Transverse colon (tissue), 4 donors: ENCODE data around the gene HDAC7. TPM values are rescaled to one million over a fixed set of nuclear protein-coding genes. Genes with fewer than 3 reads are reported as not detected.

Experiments
- DNase-seq: peaks from one replicate; pipeline ENCODE4 v3.0.0-alpha.2; 2019
- H3K27ac ChIP-seq, 4 donors: fragments of 200-600 bp; sonication (generic); 2 replicates each; pipeline ENCODE4 v1.5.1; 2016 to 2018; ENCODE audit warnings: inconsistent platforms in 4 of 4
- H3K27me3 ChIP-seq: fragments of 200-600 bp; sonication (generic); 2 replicates; pipeline ENCODE4 v1.5.1; 2017; ENCODE audit warnings: inconsistent platforms
- H3K36me3 ChIP-seq, 4 donors: fragments of 200-600 bp; sonication (generic); 2 replicates each; pipeline ENCODE4 v1.5.1; 2017 to 2019; ENCODE audit warnings: inconsistent platforms in 4 of 4
- H3K4me1 ChIP-seq, 4 donors: fragments of 200-600 bp; sonication (generic); 2 replicates each; pipeline ENCODE4 v1.5.1; 2017 to 2020; ENCODE audit warnings: inconsistent platforms in 4 of 4
- H3K4me3 ChIP-seq, 4 donors: fragments of 200-600 bp; sonication (generic); 1 replicate in 1 of 4; 2 replicates in 3 of 4; pipeline versions ENCODE4 v1.5.1 to v1.6.1; 2017 to 2019; ENCODE audit warnings: inconsistent platforms in 4 of 4
- H3K9me3 ChIP-seq, 2 donors: fragments of 200-600 bp; sonication (generic); 2 replicates each; pipeline ENCODE4 v1.5.1; 2017 to 2019; ENCODE audit warnings: inconsistent platforms in 2 of 2
- EP300 ChIP-seq: sonication (generic); formaldehyde crosslinking; IDR thresholded peaks from one replicate; pipeline ENCODE4 v1.6.1; 2017; ENCODE audit warnings: antibody characterized with exemption, low read depth
- POLR2A ChIP-seq: fragments of 450-650 bp; IDR thresholded peaks from one replicate; pipeline ENCODE4 v1.6.1; 2016; ENCODE audit warnings: antibody characterized with exemption, mild to moderate bottlenecking, moderate library complexity
- POLR2AphosphoS5 ChIP-seq, 3 donors: sonication (generic); formaldehyde crosslinking; IDR thresholded peaks; one replicate each; pipeline ENCODE4 v1.6.1; 2016; ENCODE audit warnings: antibody characterized with exemption in 3 of 3
- WGBS, 2 donors: methylation state at CpG; one replicate each; pipeline ENCODE4 v1.1.5; 2018; ENCODE audit warnings: low coverage in 1 of 2; 5-methylcytosine and 5-hydroxymethylcytosine counted together
- in situ Hi-C, 4 donors: fragments of 200-750 bp; cut with MboI; loops; one replicate each; pipeline versions ENCODE4 v1.15.0 to v1.15.1; 2017; ENCODE audit warnings: low sequenced_read_pairs in 3 of 4, low pct_ligation_motif_present in 1 of 4, low pct_unique_long_range_greater_than_20kb in 1 of 4
- intact Hi-C: fragments of 100-400 bp; cut with DNase I; formaldehyde crosslinking; loops from one replicate; pipeline ENCODE4 v1.15.1; 2023; ENCODE audit warnings: low total_unique reads
- total RNA-seq, 4 donors: library from RNA; depleted of rRNA; stranded (reverse); fragments of >200 nt; gene quantifications; one replicate each; pipeline ENCODE4 v1.1.0, GENCODE V29; 2016
- TF ChIP-seq, protein P1 (sequence below), 5 experiments: fragments of 200-600 bp in 3 of 5; fragments of 450-650 bp in 2 of 5; sonication (generic) in 3 of 5; IDR thresholded peaks; 1 replicate in 2 of 5; 2 replicates in 3 of 5; pipeline ENCODE4 v1.5.1; 2016 to 2017; ENCODE audit warnings: antibody characterized with exemption in 5 of 5, inconsistent platforms in 3 of 5, mild to moderate bottlenecking in 2 of 5, moderate library complexity in 1 of 5

The HDAC7 gene
- total RNA-seq, 4 donors from 2014 or later = 19.4 to 133 (median 28.3) TPM

DNA sequence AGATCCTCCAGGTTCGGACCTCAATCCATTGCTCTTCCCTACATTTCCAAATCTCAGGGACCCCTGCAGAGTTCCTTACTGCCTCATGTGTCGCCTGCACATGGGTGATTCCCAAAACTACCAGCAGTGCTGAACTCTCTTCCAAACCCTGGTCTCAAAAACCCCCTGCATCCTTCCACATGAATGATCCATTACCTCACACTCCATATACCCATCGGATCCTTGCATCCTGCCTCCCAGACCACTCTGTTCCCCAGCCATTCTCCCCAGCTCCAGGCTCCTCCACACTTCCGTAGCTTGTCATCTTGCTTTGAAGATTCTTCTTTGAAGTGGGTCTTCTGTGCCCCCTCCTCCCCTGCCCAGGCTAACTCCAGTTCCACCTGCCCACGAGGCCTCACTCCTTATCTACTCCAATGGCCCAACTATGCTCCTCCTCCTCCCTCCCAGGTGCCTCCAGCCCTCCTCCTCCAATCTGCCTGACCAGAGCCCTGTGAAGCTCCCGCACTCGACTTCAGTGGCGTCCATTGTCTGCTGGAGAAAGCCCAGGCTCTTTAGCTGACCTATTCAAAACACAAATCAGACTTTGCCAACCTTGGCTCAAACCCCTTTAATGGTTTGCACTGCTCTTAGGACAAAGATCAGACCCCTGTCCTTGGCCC lies 74.8 kb downstream of the HDAC7 start:
- WGBS, 2 donors = 69 to 84% methylated on average over 6 to 8 of the region's 8 CpGs
- in situ Hi-C loops = loop anchor here in 2 of 4 donors (25.0 kb wide), 2 partner anchors 92 to 217 kb away; partner anchors contain the start of gene TMEM106C (in 1 of the 2)

DNA sequence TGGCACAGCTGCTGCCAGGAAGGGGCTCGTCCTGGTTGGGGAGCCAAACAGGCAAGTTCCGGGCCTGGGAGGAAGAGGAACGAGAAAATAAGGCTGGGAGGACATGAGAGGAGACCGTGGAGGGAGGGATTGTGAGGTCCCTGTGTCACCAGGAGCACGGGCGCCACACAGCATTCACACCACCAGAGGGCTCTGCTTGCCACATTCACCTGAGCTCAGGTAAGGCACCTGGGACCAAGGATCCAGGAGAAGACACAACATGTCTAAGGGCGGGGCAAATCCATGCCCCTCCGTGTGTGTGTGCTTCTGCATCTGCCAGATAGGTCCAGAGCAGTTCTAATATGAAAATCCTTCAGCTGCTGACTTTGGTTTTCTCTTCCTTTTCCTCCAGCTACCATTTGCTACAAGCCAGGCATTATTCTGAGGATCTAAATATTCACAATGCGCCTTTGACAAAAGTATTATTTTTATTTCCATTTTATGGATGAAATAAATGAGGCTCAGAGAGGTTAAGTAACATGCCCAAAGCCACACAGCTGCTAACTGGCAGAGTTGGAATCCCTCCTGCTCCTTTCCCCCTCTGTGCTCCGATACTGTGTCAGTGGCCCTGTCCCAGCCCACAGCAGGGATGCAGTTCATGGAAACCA lies 75.6 kb downstream of the HDAC7 start:
- peak; percentile 83 for DNase-seq
- no peaks in the 10 kb centered on the region for H3K36me3 ChIP-seq
- no peaks in the 10 kb centered on the region for H3K9me3 ChIP-seq
- H3K4me1 ChIP-seq = peaks cover 0 to 24% (median 12%) of the 10 kb centered on the region in 4 donors
- TF ChIP-seq POLR2AphosphoS5 (IDR thresholded peaks at IDR 0.05) = no peak
- TF ChIP-seq, protein P1, sequence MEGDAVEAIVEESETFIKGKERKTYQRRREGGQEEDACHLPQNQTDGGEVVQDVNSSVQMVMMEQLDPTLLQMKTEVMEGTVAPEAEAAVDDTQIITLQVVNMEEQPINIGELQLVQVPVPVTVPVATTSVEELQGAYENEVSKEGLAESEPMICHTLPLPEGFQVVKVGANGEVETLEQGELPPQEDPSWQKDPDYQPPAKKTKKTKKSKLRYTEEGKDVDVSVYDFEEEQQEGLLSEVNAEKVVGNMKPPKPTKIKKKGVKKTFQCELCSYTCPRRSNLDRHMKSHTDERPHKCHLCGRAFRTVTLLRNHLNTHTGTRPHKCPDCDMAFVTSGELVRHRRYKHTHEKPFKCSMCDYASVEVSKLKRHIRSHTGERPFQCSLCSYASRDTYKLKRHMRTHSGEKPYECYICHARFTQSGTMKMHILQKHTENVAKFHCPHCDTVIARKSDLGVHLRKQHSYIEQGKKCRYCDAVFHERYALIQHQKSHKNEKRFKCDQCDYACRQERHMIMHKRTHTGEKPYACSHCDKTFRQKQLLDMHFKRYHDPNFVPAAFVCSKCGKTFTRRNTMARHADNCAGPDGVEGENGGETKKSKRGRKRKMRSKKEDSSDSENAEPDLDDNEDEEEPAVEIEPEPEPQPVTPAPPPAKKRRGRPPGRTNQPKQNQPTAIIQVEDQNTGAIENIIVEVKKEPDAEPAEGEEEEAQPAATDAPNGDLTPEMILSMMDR (IDR thresholded peaks at IDR 0.05) = peak; percentile 51 to 83 (median 62)
- intact Hi-C loops (no loop called here), in situ Hi-C loops (loop anchor here in 2 of 4 donors (25.0 kb wide), 2 partner anchors 93 to 218 kb away; partner anchors contain the start of gene TMEM106C (in 1 of the 2))
- no peaks in the 10 kb centered on the region for H3K27me3 ChIP-seq
- WGBS, 2 donors = 35 to 93% methylated on average over 2 to 10 of the region's 10 CpGs
- no peak overlapping the region for H3K27ac ChIP-seq
- H3K4me3 ChIP-seq = no peak overlapping the region

More for the DNA sequence above, 74.8 kb downstream of the HDAC7 start:
- intact Hi-C loops = no loop called here
- Histone ChIP-seq H3K4me1 (peaks cover 0 to 20% (median 12%) of the 10 kb centered on the region in 4 donors), H3K36me3 (no peaks in the 10 kb centered on the region), H3K27me3 (no peaks in the 10 kb centered on the region), H3K27ac (no peak overlapping the region), H3K4me3 (no peak overlapping the region), H3K9me3 (no peaks in the 10 kb centered on the region)
- no peak for TF ChIP-seq EP300
- TF ChIP-seq POLR2AphosphoS5 (IDR thresholded peaks at IDR 0.05) = no peak
- TF ChIP-seq POLR2A = no peak
- TF ChIP-seq, protein P1 (IDR thresholded peaks at IDR 0.05) = no peak
- DNase-seq = no peak

DNA sequence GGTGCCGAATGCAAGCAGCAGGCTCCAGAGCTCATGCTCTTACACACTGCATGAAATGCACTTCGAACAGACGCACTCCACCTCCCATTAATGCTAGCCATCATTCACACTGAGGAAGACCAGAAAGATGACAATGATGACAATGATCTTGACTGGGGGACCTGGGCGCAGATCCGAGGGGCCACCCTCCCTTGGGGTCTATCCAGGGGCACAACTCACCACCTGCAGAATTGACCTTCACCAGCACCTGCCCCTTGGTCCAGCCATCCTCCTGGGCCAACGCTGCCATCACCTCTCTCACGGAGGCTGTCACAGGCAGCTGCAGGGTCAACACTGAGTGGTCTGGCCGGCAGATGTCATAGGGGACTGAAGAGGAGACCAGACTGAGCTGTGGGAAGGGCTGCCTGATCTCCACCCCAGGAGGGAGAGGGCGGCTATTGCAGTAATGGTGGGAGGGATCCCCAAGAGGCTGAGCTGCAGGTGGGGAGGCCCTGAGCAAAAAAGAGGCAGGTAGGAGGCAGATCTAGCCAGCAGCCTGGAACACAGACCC lies 76.3 kb downstream of the HDAC7 start:
- no peak for DNase-seq
- WGBS, 2 donors = 69 to 86% methylated on average over 7 of the region's 9 CpGs
- TF ChIP-seq POLR2A = no peak
- intact Hi-C loops = no loop called here
- in situ Hi-C loops = loop anchor here in 2 of 4 donors (25.0 kb wide), 2 partner anchors 94 to 219 kb away; partner anchors contain the start of gene TMEM106C (in 1 of the 2)
- H3K4me1 ChIP-seq = peaks cover 0 to 24% (median 12%) of the 10 kb centered on the region in 4 donors
- H3K27ac ChIP-seq = no peak overlapping the region
- H3K36me3 ChIP-seq = no peaks in the 10 kb centered on the region
- H3K27me3 ChIP-seq = no peaks in the 10 kb centered on the region
- no peaks in the 10 kb centered on the region for H3K9me3 ChIP-seq
- H3K4me3 ChIP-seq = no peak overlapping the region

DNA sequence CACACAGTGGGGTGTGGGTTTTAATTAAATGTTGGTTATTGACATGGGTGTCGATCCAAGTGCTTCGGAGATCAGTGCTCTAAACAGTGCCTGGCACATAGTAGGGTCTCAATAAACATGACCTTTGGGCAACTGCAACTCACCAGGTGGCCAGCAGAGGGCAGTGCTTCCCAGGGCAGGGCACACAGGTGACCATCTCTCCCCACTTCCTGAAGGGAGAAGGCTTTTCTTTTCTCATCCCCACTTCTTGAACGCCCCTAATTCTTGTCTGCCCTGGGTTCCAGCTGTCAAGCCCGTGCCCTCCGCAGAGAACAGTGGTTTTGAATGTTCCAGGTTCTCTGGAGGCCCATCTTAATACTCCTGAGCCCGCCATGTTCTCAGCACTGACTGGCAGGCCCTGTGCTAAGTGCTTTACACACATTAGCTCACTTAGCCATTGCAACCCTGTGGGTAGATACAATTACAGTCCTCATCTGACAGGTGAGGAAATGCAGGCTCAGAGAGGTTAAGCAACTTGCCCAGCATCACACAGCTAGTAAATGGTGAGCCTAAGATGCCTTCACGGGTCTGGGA lies 77.4 kb downstream of the HDAC7 start:
- intact Hi-C loops (no loop called here), in situ Hi-C loops (loop anchor here in 2 of 4 donors (25.0 kb wide), 2 partner anchors 95 to 220 kb away; partner anchors contain the start of gene TMEM106C (in 1 of the 2))
- H3K36me3 ChIP-seq = no peaks in the 10 kb centered on the region
- 58% methylated on average over 7 of the region's 7 CpGs; no CpG with 5 or more reads in 1 of the 2 donors for WGBS, 2 donors
- peak overlapping the region in 1 of 4 donors; percentile 35 for H3K27ac ChIP-seq
- peak; percentile 79 for DNase-seq
- no peak for TF ChIP-seq POLR2AphosphoS5 (IDR thresholded peaks at IDR 0.05)
- TF ChIP-seq POLR2A = no peak
- TF ChIP-seq, protein P1 (IDR thresholded peaks at IDR 0.05) = peak; percentile 97 to 99 (median 98)
- H3K4me3 ChIP-seq = no peak overlapping the region
- peaks cover under 1 to 34% (median 16%) of the 10 kb centered on the region in 4 donors for H3K4me1 ChIP-seq
- no peaks in the 10 kb centered on the region for H3K9me3 ChIP-seq
- H3K27me3 ChIP-seq = no peaks in the 10 kb centered on the region
